Omental fat pad (tissue), 4 donors: Measurements from ENCODE around the gene HMGCS2. TPM values are rescaled to one million over a fixed set of nuclear protein-coding genes. Genes with fewer than 3 reads are reported as not detected.
"Not testable (repeated sequence)": the region's sequence is repeated elsewhere in the genome, so short reads cannot be mapped to it uniquely, and the experiment has no call there.

ENCODE experiments used
- ATAC-seq: fragments of 150-250 bp; one replicate; pipeline ENCODE4 v1.9.1; 2016; ENCODE audit warnings: mild to moderate bottlenecking, moderate library complexity; ENCODE audit not compliant: low FRiP score
- DNase-seq: peaks from one replicate; pipeline ENCODE4 v3.0.0-alpha.2; 2019; ENCODE audit warnings: low spot score
- total RNA-seq, 4 donors: library from RNA; depleted of rRNA; stranded (reverse); fragments of >200 nt; gene quantifications; one replicate each; pipeline ENCODE4 v1.1.0, GENCODE V29; 2016
- TF ChIP-seq, protein P1 (sequence below), 3 donors: fragments of 450-650 bp; IDR thresholded peaks; one replicate each; pipeline ENCODE4 v1.5.1; 2016 to 2017; ENCODE audit warnings: antibody characterized with exemption in 3 of 3, mild to moderate bottlenecking in 3 of 3, moderate library complexity in 2 of 3

HMGCS2 gene
- total RNA-seq, 4 donors from 2014 or later: 0.56 to 4.3 (median 0.96) TPM; not detected in 1

DNA sequence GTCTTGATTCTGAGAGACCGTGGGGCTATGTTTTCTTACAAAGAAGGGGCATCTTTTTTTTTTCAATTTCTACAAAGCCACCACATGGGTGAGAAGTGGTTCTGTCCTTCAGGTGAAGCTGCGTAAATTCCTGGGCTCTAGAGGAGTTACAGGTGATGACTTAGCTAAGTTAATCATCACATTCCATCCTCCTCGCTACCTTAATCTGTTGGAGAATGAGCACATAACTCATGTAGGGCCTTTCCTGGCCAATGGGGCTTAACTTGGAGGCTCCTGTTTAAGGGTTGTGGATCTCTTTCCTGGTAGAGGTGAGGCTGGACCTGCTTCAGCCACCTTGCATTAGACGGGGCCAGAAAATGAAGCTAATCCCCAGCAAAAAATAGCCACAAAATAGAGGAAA is 22.7 kb upstream of the HMGCS2 start:
- DNase-seq (no peak), ATAC-seq (no peak)
- TF ChIP-seq, protein P1, sequence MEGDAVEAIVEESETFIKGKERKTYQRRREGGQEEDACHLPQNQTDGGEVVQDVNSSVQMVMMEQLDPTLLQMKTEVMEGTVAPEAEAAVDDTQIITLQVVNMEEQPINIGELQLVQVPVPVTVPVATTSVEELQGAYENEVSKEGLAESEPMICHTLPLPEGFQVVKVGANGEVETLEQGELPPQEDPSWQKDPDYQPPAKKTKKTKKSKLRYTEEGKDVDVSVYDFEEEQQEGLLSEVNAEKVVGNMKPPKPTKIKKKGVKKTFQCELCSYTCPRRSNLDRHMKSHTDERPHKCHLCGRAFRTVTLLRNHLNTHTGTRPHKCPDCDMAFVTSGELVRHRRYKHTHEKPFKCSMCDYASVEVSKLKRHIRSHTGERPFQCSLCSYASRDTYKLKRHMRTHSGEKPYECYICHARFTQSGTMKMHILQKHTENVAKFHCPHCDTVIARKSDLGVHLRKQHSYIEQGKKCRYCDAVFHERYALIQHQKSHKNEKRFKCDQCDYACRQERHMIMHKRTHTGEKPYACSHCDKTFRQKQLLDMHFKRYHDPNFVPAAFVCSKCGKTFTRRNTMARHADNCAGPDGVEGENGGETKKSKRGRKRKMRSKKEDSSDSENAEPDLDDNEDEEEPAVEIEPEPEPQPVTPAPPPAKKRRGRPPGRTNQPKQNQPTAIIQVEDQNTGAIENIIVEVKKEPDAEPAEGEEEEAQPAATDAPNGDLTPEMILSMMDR (IDR thresholded peaks at IDR 0.05): no peak

DNA sequence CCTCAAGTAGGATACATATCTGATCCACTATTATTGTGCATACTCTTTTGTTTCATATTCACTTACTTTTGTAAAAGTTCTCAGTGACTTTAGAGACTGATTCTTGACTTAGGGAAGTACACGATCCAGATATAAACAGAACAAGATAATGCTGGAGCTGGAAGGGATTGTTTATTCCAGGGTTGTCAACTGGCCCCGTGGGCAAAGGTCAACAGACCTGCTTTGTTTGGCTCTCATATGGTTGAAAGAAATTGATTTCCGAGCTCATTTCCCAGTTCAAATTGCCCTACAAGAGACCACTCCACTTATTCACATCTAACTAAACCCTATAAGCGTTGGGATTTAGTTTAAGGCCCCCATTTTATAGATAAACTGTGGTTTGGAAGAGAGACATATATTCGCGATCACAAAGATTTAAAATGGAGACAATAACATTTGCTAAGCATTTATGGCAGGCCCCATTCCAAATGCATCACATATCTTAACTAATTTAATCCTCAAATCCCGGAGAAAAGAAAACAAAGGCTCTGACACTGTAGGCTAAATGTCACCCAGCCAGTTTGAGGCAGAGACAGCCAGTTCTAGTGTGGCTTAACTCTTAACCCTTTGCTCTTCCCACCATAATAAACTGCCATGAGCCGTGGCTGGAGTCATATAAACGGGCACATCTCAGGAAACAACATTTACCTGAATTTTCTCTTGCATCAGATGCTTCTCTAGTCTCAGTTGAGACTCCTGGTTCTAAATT is 21.9 kb upstream of the HMGCS2 start:
- DNase-seq (no peak), ATAC-seq (no peak)
- TF ChIP-seq, protein P1 (IDR thresholded peaks at IDR 0.05): no peak

DNA sequence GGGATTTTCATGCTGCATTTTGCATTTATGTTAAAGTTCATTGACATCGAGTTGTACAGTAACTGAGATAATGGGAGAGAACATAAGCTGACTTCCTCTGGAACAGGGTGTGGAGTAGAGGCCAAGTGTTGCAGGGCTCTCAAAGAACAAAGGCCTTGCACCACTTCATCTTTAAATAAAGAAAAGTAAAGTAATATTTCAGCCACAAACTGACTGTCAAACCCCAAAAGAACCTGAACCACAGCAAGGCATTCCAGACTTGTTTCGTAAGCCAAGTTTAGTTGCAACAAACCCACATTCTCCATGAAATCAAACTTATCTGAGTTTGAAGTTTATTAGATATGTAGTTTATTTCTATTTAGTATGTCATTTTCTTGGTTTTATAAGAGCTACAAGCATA is 19.1 kb upstream of the HMGCS2 start:
- DNase-seq (no peak), ATAC-seq (no peak)
- TF ChIP-seq, protein P1 (IDR thresholded peaks at IDR 0.05): no peak

DNA sequence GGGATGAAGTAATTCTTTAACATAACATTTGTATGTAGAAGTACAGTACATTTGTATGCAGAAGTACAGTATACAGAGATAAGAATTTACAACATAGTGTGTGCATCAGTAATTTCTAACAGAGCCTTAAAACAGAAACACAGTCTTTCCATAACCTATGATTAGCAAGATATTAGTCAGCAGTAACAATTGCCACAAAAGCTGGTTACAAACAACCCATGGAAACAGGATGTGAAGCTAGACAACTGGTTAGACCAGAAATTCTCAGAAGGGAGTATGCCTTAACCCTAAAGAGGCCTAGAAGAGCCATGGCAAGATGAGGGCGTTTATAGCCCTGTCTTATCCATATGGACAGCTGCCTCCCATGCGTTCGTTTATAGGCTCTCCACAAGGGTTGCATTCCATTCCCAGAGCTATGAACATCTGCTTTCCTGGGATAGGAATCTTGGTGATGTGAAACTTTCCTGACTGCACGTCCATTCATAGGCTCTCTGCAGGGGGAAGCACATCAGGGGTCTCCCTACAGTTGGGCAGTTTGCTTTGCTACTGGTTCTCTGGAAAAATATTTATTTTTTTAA is 17.9 kb upstream of the HMGCS2 start:
- not testable (repeated sequence) for ATAC-seq, DNase-seq

DNA sequence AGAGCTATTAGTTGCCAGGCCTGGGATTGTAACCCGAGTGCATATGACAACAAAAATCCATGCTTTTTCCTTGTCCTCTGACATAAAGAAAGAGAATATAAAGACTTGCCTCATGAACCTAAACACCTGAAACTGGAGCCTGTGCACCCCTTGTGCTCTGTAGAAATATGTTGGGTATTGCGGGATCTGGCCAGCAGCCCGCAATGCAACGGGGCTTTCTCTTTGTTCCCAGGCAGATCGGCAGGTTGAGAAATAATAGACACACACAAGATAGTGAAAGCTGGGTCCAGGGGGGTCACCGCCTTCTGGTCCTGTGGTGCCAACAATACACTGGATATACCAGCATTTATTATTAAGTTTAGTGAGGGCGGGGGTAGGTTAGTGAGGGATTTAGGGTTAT is 17.3 kb upstream of the HMGCS2 start:
- not testable (repeated sequence) for ATAC-seq, DNase-seq

DNA sequence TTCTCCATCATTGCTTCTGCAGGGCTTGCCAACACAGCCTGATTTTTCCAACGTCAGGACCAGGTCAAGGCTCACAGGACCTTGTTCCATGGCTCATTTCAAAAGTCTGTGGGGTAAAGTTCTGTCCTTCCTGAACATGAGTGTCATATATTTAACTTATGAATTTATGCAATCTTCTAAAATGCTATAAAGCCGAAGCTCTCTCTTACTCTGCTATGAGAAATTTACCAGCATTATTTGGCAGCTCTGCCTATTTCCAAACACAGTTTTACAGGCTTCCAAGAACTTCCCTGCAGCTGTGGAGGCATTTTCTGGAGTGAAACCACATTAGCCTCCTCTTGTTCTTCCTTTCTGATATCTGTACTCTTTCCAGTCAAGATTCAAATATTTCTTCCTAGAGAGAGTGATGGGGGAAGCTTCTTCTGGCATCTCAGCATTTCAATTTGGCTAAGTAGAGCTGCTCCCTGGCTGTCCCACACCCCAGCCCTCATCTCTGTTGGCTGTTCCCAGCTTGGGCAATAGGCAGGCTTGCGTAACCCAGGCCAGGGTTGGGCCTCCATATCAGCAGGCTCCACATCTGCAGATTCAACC is 15.6 kb upstream of the HMGCS2 start:
- peak; percentile 88 for ATAC-seq
- DNase-seq: peak; percentile 58
- TF ChIP-seq, protein P1 (IDR thresholded peaks at IDR 0.05): no peak

DNA sequence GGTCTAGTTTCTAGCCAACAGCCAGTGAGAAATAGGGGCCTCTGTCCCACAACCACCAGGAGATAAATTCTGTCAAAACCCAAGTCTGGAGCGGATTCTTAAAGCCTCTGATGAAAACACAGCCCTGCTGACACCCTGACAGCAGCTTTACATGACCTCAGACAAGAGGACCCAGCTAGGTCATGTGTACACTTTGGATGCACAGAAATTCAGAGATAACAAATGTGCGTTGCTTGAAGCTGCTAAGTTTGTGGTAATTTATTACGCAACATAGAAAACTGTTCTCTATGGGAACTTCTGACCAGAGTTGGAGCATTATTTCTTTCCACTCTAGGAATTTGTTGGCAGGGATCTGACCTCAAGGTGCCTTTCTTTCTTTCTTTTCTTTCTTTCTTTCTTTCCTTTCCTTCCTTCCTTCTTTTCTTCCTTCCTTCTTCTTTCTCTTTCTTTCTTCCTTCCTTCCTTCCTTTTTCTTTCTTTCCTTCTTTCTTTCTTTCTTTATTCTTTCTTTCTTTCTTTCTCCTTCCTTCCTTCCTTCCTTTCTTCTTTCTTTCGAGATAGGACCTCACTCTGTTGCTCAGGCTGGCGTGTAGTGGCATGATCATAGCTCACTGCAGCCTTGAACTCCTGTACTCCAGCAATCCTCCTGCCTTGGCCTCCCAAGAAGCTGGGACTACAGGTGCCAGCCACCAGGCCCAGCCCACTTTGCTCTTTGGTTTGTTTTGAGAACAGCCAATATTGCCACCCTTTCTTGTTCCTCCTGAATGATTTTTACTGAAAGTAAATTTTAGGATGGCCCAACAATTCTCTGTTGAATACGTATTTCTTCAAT is 14.9 kb upstream of the HMGCS2 start:
- TF ChIP-seq, protein P1 (IDR thresholded peaks at IDR 0.05): no peak
- no peak for ATAC-seq
- no peak for DNase-seq
